K562 (cell line): ENCODE measurements around the gene PCDHGB7. TPM values are rescaled to one million over a fixed set of nuclear protein-coding genes. Genes with fewer than 3 reads are reported as not detected.

ENCODE experiments used
- ATAC-seq: fragments of 200-7000 bp; cut with Tn5 transposase; 3 replicates; pipeline ENCODE4 v1.9.1; 2020; ENCODE audit warnings: moderate library complexity
- BruUV-seq: library from RNA; stranded (reverse); fragments of 400-500 nt; replicated peaks from 2 replicates; lab custom pipeline; 2021; lab: Mats Ljungman, UMichigan
- CTCF ChIA-PET: fragments of 300-600 bp; formaldehyde crosslinking; extraction: SDS; loops from one replicate; lab custom pipeline; 2021; ENCODE audit warnings: low intra/inter-chr PET ratio; lab: Yijun Ruan, JAX
- POLR2A ChIA-PET: fragments of 300-600, 350-650 bp; sonication (Branson Sonifier 250); formaldehyde crosslinking; extraction: SDS; loops from one replicate; lab custom pipeline; 2021; ENCODE audit warnings: antibody characterized with exemption, inconsistent platforms; lab: Yijun Ruan, JAX
- DNase-seq, 4 experiments: peaks; one replicate each; pipeline versions ENCODE4 v3.0.0 to v3.0.0-alpha.2; 2011 to 2018; ENCODE audit warnings: low spot score in 3 of 4, mixed read lengths in 3 of 4; ENCODE audit errors: extremely low read depth in 1 of 4
- FAIRE-seq: peaks from 2 replicates; lab custom pipeline; 2011; peaks lifted over from hg19 to GRCh38; lab: Jason Lieb, UNC
- H2AFZ ChIP-seq: 2 replicates; pipeline ENCODE4 v1.6.0; 2011; ENCODE audit warnings: low read depth, low read length, control low read depth, inconsistent platforms
- H3K27ac ChIP-seq: fragments of 200-600 bp; 3 replicates; pipeline ENCODE4 v1.8.0; 2011; ENCODE audit warnings: low read depth, mild to moderate bottlenecking, control low read depth, inconsistent platforms, low read length, moderate library complexity, mixed read lengths; ENCODE audit errors: extremely low read depth
- H3K27me3 ChIP-seq, 2 experiments: fragments of 300-600 bp in 1 of 2; 2 replicates in 1 of 2; 3 replicates in 1 of 2; pipeline versions ENCODE4 v1.6.0 to v1.8.0; 2011; ENCODE audit warnings: inconsistent platforms in 2 of 2, low read length in 2 of 2, mild to moderate bottlenecking in 1 of 2, mixed read lengths in 1 of 2, moderate library complexity in 1 of 2; ENCODE audit not compliant: control insufficient read depth in 2 of 2, insufficient read depth in 2 of 2
- H3K36me3 ChIP-seq: fragments of 300-600 bp; 3 replicates; pipeline ENCODE4 v1.8.0; 2011; ENCODE audit warnings: mild to moderate bottlenecking, low read length, inconsistent platforms; ENCODE audit not compliant: control insufficient read depth, insufficient read depth
- H3K4me1 ChIP-seq, 2 experiments: fragments of 200-600 bp in 1 of 2; replicated peaks in 1 of 2; 2 replicates in 1 of 2; 3 replicates in 1 of 2; pipeline versions ENCODE4 v1.5.1 to v1.8.0; 2011; ENCODE audit warnings: inconsistent platforms in 2 of 2, low read length in 2 of 2, mild to moderate bottlenecking in 1 of 2, mixed read lengths in 1 of 2, moderate library complexity in 1 of 2; ENCODE audit not compliant: control insufficient read depth in 2 of 2, insufficient read depth in 2 of 2
- H3K4me2 ChIP-seq: 2 replicates; pipeline ENCODE4 v1.6.1; 2011; ENCODE audit warnings: low read length, control low read depth, inconsistent platforms, mixed read lengths; ENCODE audit not compliant: insufficient read depth
- H3K4me3 ChIP-seq: fragments of 200-600 bp; sonication (generic), shearing (Covaris generic); 2 replicates; pipeline ENCODE4 v1.5.1; 2016; ENCODE audit warnings: control low read depth, inconsistent platforms
- H3K79me2 ChIP-seq: fragments of 200-600 bp; 3 replicates; pipeline ENCODE4 v1.8.0; 2011; ENCODE audit warnings: low read length, inconsistent platforms; ENCODE audit not compliant: control insufficient read depth, insufficient read depth
- H3K9ac ChIP-seq, 2 experiments: 2 replicates each; pipeline versions ENCODE4 v1.6.0 to v1.6.1; 2011; ENCODE audit warnings: low read depth in 2 of 2, low read length in 2 of 2, control low read depth in 1 of 2, inconsistent platforms in 1 of 2, mild to moderate bottlenecking in 1 of 2, mixed read lengths in 1 of 2; ENCODE audit not compliant: insufficient read depth in 1 of 2
- H3K9me1 ChIP-seq: one replicate; pipeline ENCODE4 v1.6.0; 2011; ENCODE audit warnings: inconsistent platforms, mild to moderate bottlenecking, low read length, moderate library complexity; ENCODE audit not compliant: control insufficient read depth, insufficient read depth
- H3K9me3 ChIP-seq: replicated peaks from 2 replicates; pipeline ENCODE4 v1.5.1; 2011; ENCODE audit warnings: low read depth, low read length, inconsistent platforms; ENCODE audit not compliant: control insufficient read depth, insufficient read depth
- H4K20me1 ChIP-seq: replicated peaks from 2 replicates; pipeline ENCODE4 v1.6.1; 2011; ENCODE audit warnings: low read length, inconsistent platforms, mixed read lengths; ENCODE audit not compliant: control insufficient read depth, insufficient read depth
- CBX2 ChIP-seq: fragments of 200-600 bp; sonication (generic); IDR thresholded peaks from one replicate; pipeline ENCODE4 v1.6.1; 2012; ENCODE audit warnings: mild to moderate bottlenecking, low read length, inconsistent platforms; ENCODE audit not compliant: insufficient read depth, poor library complexity, severe bottlenecking
- CREB1 ChIP-seq, 2 experiments: sonication (generic) in 1 of 2; formaldehyde crosslinking in 1 of 2; IDR thresholded peaks; 2 replicates each; pipeline versions ENCODE4 v1.6.1 to v1.8.0; 2012 to 2022; ENCODE audit warnings: inconsistent platforms in 1 of 2, mild to moderate bottlenecking in 1 of 2, missing genetic modification reagents in 1 of 2, moderate library complexity in 1 of 2
- CREB3 ChIP-seq: fragments of 450-650 bp; conservative IDR thresholded peaks from 2 replicates; pipeline ENCODE4 v1.6.1; 2016; ENCODE audit warnings: missing genetic modification characterization, low read depth, mild to moderate bottlenecking, missing compliant biosample characterization, moderate library complexity
- CTCF ChIP-seq, 3 experiments: IDR thresholded peaks in 2 of 3; conservative IDR thresholded peaks in 1 of 3; 2 replicates each; pipeline ENCODE4 v1.5.1; 2011 to 2012; ENCODE audit warnings: low read length in 3 of 3, mild to moderate bottlenecking in 3 of 3, control low read depth in 2 of 3, improper control_type of control experiment in 1 of 3, inconsistent platforms in 1 of 3, low read depth in 1 of 3, mixed read lengths in 1 of 3, moderate library complexity in 1 of 3; ENCODE audit not compliant: insufficient read depth in 2 of 3
- ETV5 ChIP-seq: sonication (generic); formaldehyde crosslinking; IDR thresholded peaks from 2 replicates; pipeline ENCODE4 v1.4.0; 2020; ENCODE audit warnings: low read depth, mild to moderate bottlenecking, missing genetic modification reagents
- FOXM1 ChIP-seq, 2 experiments: fragments of 450-650 bp in 1 of 2; sonication (generic) in 1 of 2; formaldehyde crosslinking in 1 of 2; IDR thresholded peaks; 2 replicates each; pipeline versions ENCODE4 v1.6.1 to v1.9.0; 2017 to 2022; ENCODE audit warnings: low read depth in 2 of 2, mild to moderate bottlenecking in 2 of 2, missing genetic modification reagents in 1 of 2, moderate library complexity in 1 of 2
- HDGF ChIP-seq: fragments of 450-650 bp; IDR thresholded peaks from 2 replicates; pipeline ENCODE4 v1.6.1; 2016
- HMGN3 ChIP-seq: IDR thresholded peaks from 2 replicates; pipeline ENCODE4 v1.6.1; 2011; ENCODE audit warnings: borderline replicate concordance, low read depth, mild to moderate bottlenecking, mixed read lengths, low read length; ENCODE audit not compliant: insufficient read length; ENCODE audit errors: extremely low read depth
- HNRNPL ChIP-seq: fragments of 200-400 bp; formaldehyde crosslinking; IDR thresholded peaks from 2 replicates; pipeline ENCODE4 v1.6.1; 2017; ENCODE audit warnings: low read depth, mild to moderate bottlenecking, low read length
- NCOA6 ChIP-seq: fragments of 450-650 bp; IDR thresholded peaks from 2 replicates; pipeline ENCODE4 v1.6.1; 2017; ENCODE audit warnings: mild to moderate bottlenecking
- NEUROD1 ChIP-seq: fragments of 150-350 bp; IDR thresholded peaks from 2 replicates; pipeline ENCODE4 v1.6.1; 2014; ENCODE audit warnings: borderline replicate concordance, low read length, low read depth; ENCODE audit not compliant: partially characterized antibody
- NFIX ChIP-seq: fragments of 250-450 bp; sonication (Bioruptor Pico); IDR thresholded peaks from 2 replicates; pipeline ENCODE4 v1.4.0; 2020; ENCODE audit warnings: low read depth, mild to moderate bottlenecking, moderate library complexity
- PREB ChIP-seq: sonication (generic); formaldehyde crosslinking; IDR thresholded peaks from 2 replicates; pipeline ENCODE4 v1.8.1; 2023; ENCODE audit warnings: mild to moderate bottlenecking, missing genetic modification reagents
- SETDB1 ChIP-seq: IDR thresholded peaks from one replicate; pipeline ENCODE4 v1.6.1; 2012; ENCODE audit warnings: low read length, control low read depth, inconsistent platforms
- SLC30A9 ChIP-seq: fragments of 250-450 bp; sonication (Bioruptor Pico); IDR thresholded peaks from 2 replicates; pipeline ENCODE4 v1.8.0; 2022; ENCODE audit warnings: mild to moderate bottlenecking, moderate library complexity
- SOX6 ChIP-seq: fragments of 450-650 bp; IDR thresholded peaks from 2 replicates; pipeline ENCODE4 v1.6.1; 2014; ENCODE audit warnings: mild to moderate bottlenecking
- ZFP30 ChIP-seq: fragments of 250-450 bp; sonication (Bioruptor Pico); IDR thresholded peaks from 2 replicates; pipeline ENCODE4 v1.8.0; 2022; ENCODE audit warnings: moderate library complexity, mild to moderate bottlenecking, inconsistent platforms, borderline replicate concordance
- ZFP36 ChIP-seq: fragments of 150-350 bp; IDR thresholded peaks from 2 replicates; pipeline ENCODE4 v1.6.1; 2018; ENCODE audit warnings: low read length, low read depth; ENCODE audit not compliant: partially characterized antibody
- ZSCAN32 ChIP-seq: fragments of 450-650 bp; formaldehyde crosslinking; IDR thresholded peaks from 2 replicates; pipeline ENCODE4 v1.4.0; 2020; ENCODE audit warnings: mild to moderate bottlenecking, moderate library complexity
- WGBS: fragments of 100-300 bp; shearing (Covaris generic); methylation state at CpG from one replicate; pipeline ENCODE4 v1.1.6; 2016; ENCODE audit warnings: low coverage, mixed read lengths; ENCODE audit not compliant: insufficient coverage; ENCODE audit errors: missing lambda C conversion rate; 5-methylcytosine and 5-hydroxymethylcytosine counted together
- in situ Hi-C: fragments of 300-500 bp; cut with MboI; formaldehyde crosslinking; loops from 4 replicates; pipeline ENCODE4 v1.15.0; 2018; ENCODE audit warnings: inconsistent platforms, mixed read lengths
- intact Hi-C: fragments of 100-400 bp; cut with micrococcal nuclease; formaldehyde crosslinking; loops from 2 replicates; pipeline ENCODE4 v1.14.2; 2022
- polyA plus RNA-seq, 8 experiments: library from polyadenylated mRNA; depleted of rRNA in 4 of 8; stranded (reverse) in 5 of 8; unstranded in 3 of 8; fragments of >200 nt; fragmentation: Nextera tagmentation in 2 of 8; fragmentation: Illumina TruSeq in 1 of 8; extraction: Ambion mirVana in 2 of 8; extraction: Trizol in 1 of 8; gene quantifications; 2 replicates each; pipeline versions ENCODE4 v1.2.1 to v1.2.3, GENCODE V29; 2011 to 2014; ENCODE audit warnings: inconsistent platforms in 1 of 8, missing spikeins in 1 of 8
- total RNA-seq, 7 experiments: library from RNA; depleted of rRNA in 6 of 7; stranded (reverse); fragments of >200 nt in 6 of 7; fragmentation: Illumina TruSeq in 2 of 7; extraction: Trizol in 2 of 7; gene quantifications; 2 replicates each; pipeline versions ENCODE4 v1.2.1 to v1.2.3, GENCODE V29; 2011 to 2021; ENCODE audit warnings: low replicate concordance in 1 of 7

Gene PCDHGB7
- total and polyA plus RNA-seq, 9 of the 15 experiments (the other 6 are each of a cell fraction or from before 2014, with no cell fraction given), result 0.09 TPM; not detected in 8

- TF ChIP-seq ETV5 (no peak), ZSCAN32 (CRISPR knock-in tag) (no peak), FOXM1 (IDR thresholded peaks at IDR 0.05; ENCODE audit: low read depth) (no peak), FOXM1 (CRISPR knock-in tag; IDR thresholded peaks at IDR 0.05; ENCODE audit: low read depth) (no peak), ZFP30 (CRISPR knock-in tag) (no peak), HDGF (no peak), CTCF (IDR thresholded peaks at IDR 0.05 in 2 of 3, conservative IDR thresholded peaks at IDR 0.05 in 1 of 3; ENCODE audit: insufficient read depth in 2 of 3, low read depth in 1 of 3, low read length in 3 of 3) (no peak), CREB1 (IDR thresholded peaks at IDR 0.05) (no peak), CREB1 (CRISPR knock-in tag; IDR thresholded peaks at IDR 0.05) (no peak), SOX6 (no peak)
- TF ChIP-seq, all 486 proteins: peak for 0
Measured at GRCh38 chr5:141434006-141434405, 16.5 kb downstream of the PCDHGB7 start (continued).

- H3K27ac ChIP-seq, result no peak overlapping the region
- CTCF ChIA-PET, result no interaction called here
- in situ Hi-C loops, result no loop called here
- intact Hi-C loops, result no loop called here
- POLR2A ChIA-PET, result no interaction called here
- no peaks in the 10 kb centered on the region for H3K36me3 ChIP-seq
- DNase-seq, result no peak
- no TSS peak for BruUV-seq
- H3K9me3 ChIP-seq, result no peaks in the 10 kb centered on the region
- H3K9ac ChIP-seq, result no peak overlapping the region
- H3K79me2 ChIP-seq, result no peaks in the 10 kb centered on the region
- H3K4me1 ChIP-seq, result peaks cover 0 to 11% of the 10 kb centered on the region in 2 experiments; a peak in 2 of 5 replicates
- whole genome bisulfite sequencing, result 0% methylated on average over 2 of the region's 2 CpGs
- no peak overlapping the region for H3K4me2 ChIP-seq
- ATAC-seq, result no peak
- H4K20me1 ChIP-seq, result no peaks in the 10 kb centered on the region
- H3K4me3 ChIP-seq, result no peak overlapping the region
- no peak for FAIRE-seq
- peaks cover 0 to 17% of the 10 kb centered on the region in 2 experiments; a peak in 2 of 5 replicates for H3K27me3 ChIP-seq
- H3K9me1 ChIP-seq, result no peaks in the 10 kb centered on the region
- no peak overlapping the region for H2AFZ ChIP-seq
- TF ChIP-seq CBX2 (no peak), CREB3 (no peak), HMGN3 (no peak), NEUROD1 (no peak), NCOA6 (no peak), PREB (CRISPR knock-in tag) (no peak), SLC30A9 (no peak), ZFP36 (no peak), HNRNPL (no peak), NFIX (no peak), SETDB1 (no peak)
Measured at GRCh38 chr5:141437221-141437620, 19.7 kb downstream of the PCDHGB7 start.
